ENCODE results near the gene SNX9.

Gene SNX9

GRCh38 chr6:157911278-157911677, 88.2 kb downstream of the SNX9 start:
- no peak overlapping the region for H3K4me3 ChIP-seq (ENCODE audit: low read depth, low read length)
- TF ChIP-seq ZNF777 (tag by site-specific recombination; IDR thresholded peaks at IDR 0.05; ENCODE audit: borderline replicate concordance) (no peak), ZNF394 (tag by site-specific recombination; IDR thresholded peaks at IDR 0.05; ENCODE audit: borderline replicate concordance) (no peak), MEIS1 (CRISPR knock-in tag; IDR thresholded peaks at IDR 0.05; ENCODE audit: borderline replicate concordance) (no peak), ZNF501 (tag by site-specific recombination; IDR thresholded peaks at IDR 0.05) (no peak), ZNF280D (tag by site-specific recombination; IDR thresholded peaks at IDR 0.05) (no peak), ZNF707 (tag by site-specific recombination; IDR thresholded peaks at IDR 0.05) (no peak), ZNF362 (tag by site-specific recombination; IDR thresholded peaks at IDR 0.05) (no peak), ZNF155 (tag by site-specific recombination; IDR thresholded peaks at IDR 0.05) (no peak), ZNF555 (tag by site-specific recombination; conservative IDR thresholded peaks at IDR 0.05) (no peak), ZNF433 (tag by site-specific recombination; IDR thresholded peaks at IDR 0.05; ENCODE audit: low read depth) (no peak), ZNF398 (tag by site-specific recombination; IDR thresholded peaks at IDR 0.05) (no peak), SCRT2 (tag by site-specific recombination; IDR thresholded peaks at IDR 0.05) (no peak), MZF1 (tag by site-specific recombination; IDR thresholded peaks at IDR 0.05; ENCODE audit: borderline replicate concordance) (no peak), ZBTB48 (tag by site-specific recombination; IDR thresholded peaks at IDR 0.05) (no peak), BCL11B (tag by site-specific recombination; IDR thresholded peaks at IDR 0.05; ENCODE audit: low read depth) (no peak), ZBTB44 (tag by site-specific recombination; IDR thresholded peaks at IDR 0.05) (no peak), IKZF3 (tag by site-specific recombination; IDR thresholded peaks at IDR 0.05) (no peak), SETDB1 (IDR thresholded peaks at IDR 0.05; ENCODE audit: insufficient read length, low read length) (no peak)
- H3K4me1 ChIP-seq (ENCODE audit: control insufficient read depth, insufficient read depth, low read length), result no peaks in the 10 kb centered on the region
- H3K9me3 ChIP-seq (ENCODE audit: control insufficient read depth, insufficient read depth, low read depth, low read length), result no peaks in the 10 kb centered on the region
- CTCF ChIA-PET, result interaction anchor here (0.6 to 0.8 kb wide), 2 partner anchors 163 to 187 kb away, joined by 3 read pairs; no protein-coding TSS in a partner anchor
- H3K36me3 ChIP-seq (ENCODE audit: control insufficient read depth in 2 of 2, insufficient read depth in 1 of 2, low read length in 2 of 2), result peaks cover 15 to 58% of the 10 kb centered on the region in 2 experiments
- no peak overlapping the region for H3K27ac ChIP-seq (ENCODE audit: extremely low read depth, low read depth, low read length)
- POLR2A ChIA-PET, result no interaction called here

- no peak overlapping the region for H3K4me3 ChIP-seq (ENCODE audit: low read depth, low read length)
- CTCF ChIA-PET, result interaction anchor here (0.6 to 0.8 kb wide), 2 partner anchors 163 to 188 kb away, joined by 3 read pairs; no protein-coding TSS in a partner anchor
- TF ChIP-seq IKZF3 (tag by site-specific recombination; IDR thresholded peaks at IDR 0.05) (no peak), ZNF658 (tag by site-specific recombination; IDR thresholded peaks at IDR 0.05) (no peak), ZBTB49 (tag by site-specific recombination; IDR thresholded peaks at IDR 0.05; ENCODE audit: low read depth) (no peak), ZFP37 (tag by site-specific recombination; IDR thresholded peaks at IDR 0.05) (no peak), BCL11A (tag by site-specific recombination; IDR thresholded peaks at IDR 0.05; ENCODE audit: low read depth) (no peak), GLIS1 (tag by site-specific recombination; IDR thresholded peaks at IDR 0.05) (no peak), ZNF146 (tag by site-specific recombination; IDR thresholded peaks at IDR 0.05) (no peak), ZNF16 (tag by site-specific recombination; IDR thresholded peaks at IDR 0.05; ENCODE audit: low read depth) (no peak)
Measured at GRCh38 chr6:157911786-157912185, 88.7 kb downstream of the SNX9 start.

More at GRCh38 chr6:157911786-157912185, 88.7 kb downstream of the SNX9 start:
- H3K27ac ChIP-seq (ENCODE audit: extremely low read depth, low read depth, low read length), result no peak overlapping the region
- no peaks in the 10 kb centered on the region for H3K9me3 ChIP-seq (ENCODE audit: control insufficient read depth, insufficient read depth, low read depth, low read length)
- H3K4me1 ChIP-seq (ENCODE audit: control insufficient read depth, insufficient read depth, low read length), result no peaks in the 10 kb centered on the region
- POLR2A ChIA-PET, result no interaction called here
- H3K36me3 ChIP-seq (ENCODE audit: control insufficient read depth in 2 of 2, insufficient read depth in 1 of 2, low read length in 2 of 2), result peaks cover 15 to 62% of the 10 kb centered on the region in 2 experiments

Measured in HEK293 (cell line).